Measurements from ENCODE around the gene IWS1.
"Not testable (repeated sequence)": the region's sequence is repeated elsewhere in the genome, so short reads cannot be mapped to it uniquely, and the experiment has no call there.

The IWS1 gene

DNA sequence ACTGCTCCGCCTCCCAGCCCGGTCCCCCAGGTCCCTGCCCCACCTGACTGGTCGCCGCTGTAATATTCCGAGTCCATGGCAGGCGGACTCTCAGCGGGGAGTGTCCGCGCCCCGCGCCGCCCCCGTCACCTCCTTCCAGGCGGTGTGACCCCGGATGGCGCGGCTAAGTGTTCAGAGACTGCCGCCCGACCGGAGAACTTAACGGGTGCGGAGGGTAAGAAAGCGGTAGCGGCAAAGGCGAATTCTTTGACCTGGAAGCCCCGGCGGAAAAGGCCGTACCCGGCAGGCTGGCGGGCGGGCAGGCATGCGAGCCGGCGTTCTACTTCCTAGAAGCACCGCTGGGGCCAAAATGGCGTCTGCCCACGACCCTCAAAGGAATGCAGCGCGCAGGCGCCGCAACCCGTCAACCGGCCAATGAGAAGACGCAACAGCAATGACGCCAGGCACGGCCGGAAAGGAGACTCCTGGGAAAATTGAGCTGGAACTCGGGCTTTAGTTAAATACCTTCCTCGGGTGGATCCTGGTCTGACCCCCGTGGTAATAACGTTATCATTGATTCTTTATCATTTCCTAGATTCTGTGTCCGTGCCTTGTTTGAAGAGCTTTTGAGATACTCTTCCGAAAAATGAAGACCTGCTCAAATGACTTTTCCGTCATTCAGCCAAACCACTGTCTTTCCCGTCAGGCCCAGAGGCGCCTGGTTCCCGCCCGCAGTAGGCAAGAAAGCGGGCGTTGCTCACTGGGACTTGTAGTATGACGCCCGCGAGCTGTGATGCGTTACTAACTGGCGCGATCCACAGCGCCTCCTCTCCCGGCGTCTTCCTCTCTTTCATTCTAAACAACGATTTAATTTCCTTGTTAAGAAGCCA is at the start of gene IWS1:
Gene IWS1 (minus strand): TSS at position 358 of the 869 bp plus-strand sequence. CDS start 281 bp downstream, at position 77.
- peak; percentile 95 for DNase-seq

DNA sequence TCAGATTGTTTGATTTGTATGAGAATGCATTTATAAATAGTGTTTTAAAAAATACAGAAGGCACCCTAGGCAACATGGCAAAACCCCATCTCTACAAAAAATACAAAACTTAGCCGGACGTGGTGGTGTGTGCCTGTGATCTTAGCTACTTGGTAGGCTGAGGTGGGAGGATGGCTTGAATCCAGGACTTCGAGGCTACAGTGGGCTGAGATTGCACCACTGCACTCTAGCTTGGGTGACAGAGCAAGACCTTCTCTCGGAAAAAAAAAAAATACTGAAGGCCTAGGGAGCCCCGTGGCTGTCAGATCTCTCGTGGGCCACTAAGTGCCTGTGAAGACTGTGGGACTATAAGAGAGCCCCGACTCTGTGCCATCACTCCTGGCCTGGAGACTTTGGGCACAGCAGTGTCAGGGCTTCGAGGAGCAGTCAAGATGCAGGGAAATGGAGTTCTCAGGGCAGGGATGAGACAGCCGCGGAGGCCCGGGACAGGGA is 49.7 kb upstream of the IWS1 start:
- DNase-seq, result peak; percentile 50

- no peak for DNase-seq
Observed at GRCh38 chr2:127575185-127575765, 49.0 kb upstream of the IWS1 start.

- peak; percentile 44 for DNase-seq
Observed at GRCh38 chr2:127574656-127575055, 48.4 kb upstream of the IWS1 start.

- peak; percentile 48 for DNase-seq
Observed at GRCh38 chr2:127573771-127574170, 47.5 kb upstream of the IWS1 start.

- peak; percentile 28 for DNase-seq
Observed at GRCh38 chr2:127573298-127573697, 47.0 kb upstream of the IWS1 start.

DNA sequence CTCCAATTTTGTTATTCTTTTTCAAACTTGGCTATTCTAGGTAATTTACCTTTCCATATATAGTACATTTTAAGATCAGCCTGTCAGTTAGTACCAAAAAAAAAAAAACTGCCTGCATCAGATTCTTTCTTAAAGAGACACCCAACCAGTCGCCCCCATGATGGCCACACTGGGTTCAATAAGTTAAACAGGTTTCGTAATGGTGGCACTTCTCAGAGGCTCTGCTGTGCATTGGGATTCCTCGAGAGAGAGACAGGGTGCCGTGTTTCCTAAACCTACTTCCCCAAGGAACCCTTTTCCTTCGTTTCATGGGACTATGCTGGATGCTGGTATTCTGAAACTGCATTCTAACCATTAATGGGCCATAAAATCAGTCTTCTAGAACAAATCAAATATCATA is 46.6 kb upstream of the IWS1 start:
- DNase-seq, result peak; percentile 13

GRCh38 chr2:127572352-127572751 is 46.1 kb upstream of the IWS1 start:
- DNase-seq, result not testable (repeated sequence)

- peak; percentile 35 for DNase-seq
Observed at GRCh38 chr2:127570282-127571250, 44.3 kb upstream of the IWS1 start.

DNA sequence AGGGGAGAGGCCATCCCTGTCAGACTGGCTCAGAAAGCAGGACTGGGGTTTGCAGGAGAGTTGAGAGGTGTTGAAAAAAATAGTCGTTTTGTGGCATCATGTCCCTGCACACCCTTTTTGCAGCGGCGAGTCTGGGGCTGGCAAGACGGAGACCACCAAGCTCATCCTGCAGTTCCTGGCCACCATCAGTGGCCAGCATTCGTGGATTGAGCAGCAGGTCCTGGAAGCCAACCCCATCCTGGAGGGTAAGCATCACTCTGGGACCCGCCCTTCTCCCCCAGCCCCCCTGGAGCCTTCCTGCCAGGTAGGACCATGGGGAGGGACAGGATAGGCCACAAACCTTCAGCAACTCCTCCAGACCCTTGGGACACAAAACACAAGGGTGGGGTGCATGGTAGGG is 43.4 kb upstream of the IWS1 start:
- DNase-seq, result peak; percentile 47

GRCh38 chr2:127568128-127568527 is 41.8 kb upstream of the IWS1 start:
- peak; percentile 43 for DNase-seq

DNA sequence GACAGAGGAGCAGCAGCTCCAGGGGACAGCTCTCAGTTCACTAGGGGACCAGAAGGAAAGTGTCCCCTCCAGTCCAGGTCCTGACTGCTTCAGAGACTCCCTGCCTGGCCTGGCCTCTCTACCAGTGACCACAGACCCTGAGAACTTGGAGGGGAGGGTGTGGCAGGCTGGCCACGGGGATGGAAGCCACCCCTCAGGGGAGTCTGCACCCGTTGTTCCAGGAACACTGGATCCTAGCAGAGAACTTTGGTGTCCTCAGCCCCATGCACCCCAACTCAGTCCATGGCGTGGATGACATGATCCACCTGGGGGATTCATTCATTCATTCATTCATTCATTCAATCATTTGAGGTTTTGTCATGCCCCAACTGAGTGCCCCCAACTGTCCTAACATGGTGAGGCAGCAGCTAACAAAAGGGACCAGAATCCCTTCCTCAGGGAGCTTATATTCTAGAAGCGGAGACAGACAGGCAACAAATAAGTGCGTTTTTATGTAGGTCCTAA is 41.1 kb upstream of the IWS1 start:
- DNase-seq, result peak; percentile 49

- DNase-seq, result peak; percentile 50
Observed at GRCh38 chr2:127566576-127566975, 40.3 kb upstream of the IWS1 start.

- peak; percentile 43 for DNase-seq
Observed at GRCh38 chr2:127566139-127566417, 39.8 kb upstream of the IWS1 start.

- DNase-seq, result peak; percentile 46
Observed at GRCh38 chr2:127565261-127566138, 39.2 kb upstream of the IWS1 start.

GRCh38 chr2:127564429-127565260 is 38.4 kb upstream of the IWS1 start:
- DNase-seq, result peak; percentile 47

GRCh38 chr2:127563458-127564428 is 37.5 kb upstream of the IWS1 start:
- DNase-seq, result peak; percentile 55

DNA sequence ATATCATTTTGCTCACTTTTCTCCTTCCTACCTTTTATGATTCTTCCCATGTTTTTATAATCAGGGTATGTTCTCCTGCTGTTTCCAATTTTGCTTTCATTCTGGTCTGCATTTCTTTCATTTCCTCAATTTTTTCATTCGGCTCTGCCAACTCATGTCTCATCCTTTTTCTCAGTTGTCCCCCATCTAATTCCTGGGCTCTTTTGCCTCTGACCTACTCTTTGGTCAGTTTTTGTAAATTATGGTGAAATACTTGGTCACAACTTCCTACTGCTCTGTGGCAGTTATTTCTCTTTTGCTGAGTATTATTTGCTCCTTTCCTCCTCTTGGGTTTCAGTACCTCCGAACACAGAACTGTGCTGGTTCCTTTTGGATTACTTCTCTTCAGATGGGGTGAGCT is 36.6 kb upstream of the IWS1 start:
- DNase-seq, result no peak

- peak; percentile 35 for DNase-seq
Observed at GRCh38 chr2:127561371-127561770, 35.1 kb upstream of the IWS1 start.

GRCh38 chr2:127560931-127561280 is 34.6 kb upstream of the IWS1 start:
- DNase-seq, result peak; percentile 15
